K562 (cell line): ENCODE data around the gene SLC5A10. TPM values are rescaled to one million over a fixed set of nuclear protein-coding genes. Genes with fewer than 3 reads are reported as not detected.

Experiments used
- ATAC-seq: fragments of 200-7000 bp; cut with Tn5 transposase; 3 replicates; pipeline ENCODE4 v1.9.1; 2020; ENCODE audit warnings: moderate library complexity
- BruUV-seq: library from RNA; stranded (reverse); fragments of 400-500 nt; replicated peaks from 2 replicates; lab custom pipeline; 2021; lab: Mats Ljungman, UMichigan
- CTCF ChIA-PET: fragments of 300-600 bp; formaldehyde crosslinking; extraction: SDS; loops from one replicate; lab custom pipeline; 2021; ENCODE audit warnings: low intra/inter-chr PET ratio; lab: Yijun Ruan, JAX
- POLR2A ChIA-PET: fragments of 300-600, 350-650 bp; sonication (Branson Sonifier 250); formaldehyde crosslinking; extraction: SDS; loops from one replicate; lab custom pipeline; 2021; ENCODE audit warnings: antibody characterized with exemption, inconsistent platforms; lab: Yijun Ruan, JAX
- DNase-seq, 4 experiments: peaks; one replicate each; pipeline versions ENCODE4 v3.0.0 to v3.0.0-alpha.2; 2011 to 2018; ENCODE audit warnings: low spot score in 3 of 4, mixed read lengths in 3 of 4; ENCODE audit errors: extremely low read depth in 1 of 4
- FAIRE-seq: peaks from 2 replicates; lab custom pipeline; 2011; peaks lifted over from hg19 to GRCh38; lab: Jason Lieb, UNC
- H2AFZ ChIP-seq: 2 replicates; pipeline ENCODE4 v1.6.0; 2011; ENCODE audit warnings: low read depth, low read length, control low read depth, inconsistent platforms
- H3K27ac ChIP-seq: fragments of 200-600 bp; 3 replicates; pipeline ENCODE4 v1.8.0; 2011; ENCODE audit warnings: low read depth, mild to moderate bottlenecking, control low read depth, inconsistent platforms, low read length, moderate library complexity, mixed read lengths; ENCODE audit errors: extremely low read depth
- H3K27me3 ChIP-seq, 2 experiments: fragments of 300-600 bp in 1 of 2; 2 replicates in 1 of 2; 3 replicates in 1 of 2; pipeline versions ENCODE4 v1.6.0 to v1.8.0; 2011; ENCODE audit warnings: inconsistent platforms in 2 of 2, low read length in 2 of 2, mild to moderate bottlenecking in 1 of 2, mixed read lengths in 1 of 2, moderate library complexity in 1 of 2; ENCODE audit not compliant: control insufficient read depth in 2 of 2, insufficient read depth in 2 of 2
- H3K36me3 ChIP-seq: fragments of 300-600 bp; 3 replicates; pipeline ENCODE4 v1.8.0; 2011; ENCODE audit warnings: mild to moderate bottlenecking, low read length, inconsistent platforms; ENCODE audit not compliant: control insufficient read depth, insufficient read depth
- H3K4me1 ChIP-seq, 2 experiments: fragments of 200-600 bp in 1 of 2; replicated peaks in 1 of 2; 2 replicates in 1 of 2; 3 replicates in 1 of 2; pipeline versions ENCODE4 v1.5.1 to v1.8.0; 2011; ENCODE audit warnings: inconsistent platforms in 2 of 2, low read length in 2 of 2, mild to moderate bottlenecking in 1 of 2, mixed read lengths in 1 of 2, moderate library complexity in 1 of 2; ENCODE audit not compliant: control insufficient read depth in 2 of 2, insufficient read depth in 2 of 2
- H3K4me2 ChIP-seq: 2 replicates; pipeline ENCODE4 v1.6.1; 2011; ENCODE audit warnings: low read length, control low read depth, inconsistent platforms, mixed read lengths; ENCODE audit not compliant: insufficient read depth
- H3K4me3 ChIP-seq: fragments of 200-600 bp; sonication (generic), shearing (Covaris generic); 2 replicates; pipeline ENCODE4 v1.5.1; 2016; ENCODE audit warnings: control low read depth, inconsistent platforms
- H3K79me2 ChIP-seq: fragments of 200-600 bp; 3 replicates; pipeline ENCODE4 v1.8.0; 2011; ENCODE audit warnings: low read length, inconsistent platforms; ENCODE audit not compliant: control insufficient read depth, insufficient read depth
- H3K9ac ChIP-seq, 2 experiments: 2 replicates each; pipeline versions ENCODE4 v1.6.0 to v1.6.1; 2011; ENCODE audit warnings: low read depth in 2 of 2, low read length in 2 of 2, control low read depth in 1 of 2, inconsistent platforms in 1 of 2, mild to moderate bottlenecking in 1 of 2, mixed read lengths in 1 of 2; ENCODE audit not compliant: insufficient read depth in 1 of 2
- H3K9me1 ChIP-seq: one replicate; pipeline ENCODE4 v1.6.0; 2011; ENCODE audit warnings: inconsistent platforms, mild to moderate bottlenecking, low read length, moderate library complexity; ENCODE audit not compliant: control insufficient read depth, insufficient read depth
- H3K9me3 ChIP-seq: replicated peaks from 2 replicates; pipeline ENCODE4 v1.5.1; 2011; ENCODE audit warnings: low read depth, low read length, inconsistent platforms; ENCODE audit not compliant: control insufficient read depth, insufficient read depth
- H4K20me1 ChIP-seq: replicated peaks from 2 replicates; pipeline ENCODE4 v1.6.1; 2011; ENCODE audit warnings: low read length, inconsistent platforms, mixed read lengths; ENCODE audit not compliant: control insufficient read depth, insufficient read depth
- ATF2 ChIP-seq: sonication (generic); formaldehyde crosslinking; IDR thresholded peaks from 2 replicates; pipeline ENCODE4 v1.8.1; 2022; ENCODE audit warnings: missing genetic modification reagents
- KDM1A ChIP-seq, 2 experiments: fragments of 450-650 bp; IDR thresholded peaks; 2 replicates each; pipeline ENCODE4 v1.6.1; 2016; ENCODE audit warnings: mild to moderate bottlenecking in 2 of 2
- RBM25 ChIP-seq: fragments of 200-400 bp; formaldehyde crosslinking; IDR thresholded peaks from 2 replicates; pipeline ENCODE4 v1.6.1; 2018; ENCODE audit warnings: low read length, low read depth, moderate library complexity; ENCODE audit not compliant: severe bottlenecking
- SMARCA5 ChIP-seq: fragments of 450-650 bp; IDR thresholded peaks from 2 replicates; pipeline ENCODE4 v1.6.1; 2016
- ZNF146 ChIP-seq: IDR thresholded peaks from one replicate; pipeline ENCODE4 v1.6.1; 2018; ENCODE audit warnings: missing compliant biosample characterization; ENCODE audit not compliant: unreplicated experiment
- ZNF707 ChIP-seq: fragments of 250-450 bp; sonication (Bioruptor Pico); conservative IDR thresholded peaks from 2 replicates; pipeline ENCODE4 v1.8.0; 2022; ENCODE audit warnings: inconsistent platforms, mild to moderate bottlenecking, moderate library complexity
- in situ Hi-C: fragments of 300-500 bp; cut with MboI; formaldehyde crosslinking; loops from 4 replicates; pipeline ENCODE4 v1.15.0; 2018; ENCODE audit warnings: inconsistent platforms, mixed read lengths
- intact Hi-C: fragments of 100-400 bp; cut with micrococcal nuclease; formaldehyde crosslinking; loops from 2 replicates; pipeline ENCODE4 v1.14.2; 2022
- polyA plus RNA-seq, 8 experiments: library from polyadenylated mRNA; depleted of rRNA in 4 of 8; stranded (reverse) in 5 of 8; unstranded in 3 of 8; fragments of >200 nt; fragmentation: Nextera tagmentation in 2 of 8; fragmentation: Illumina TruSeq in 1 of 8; extraction: Ambion mirVana in 2 of 8; extraction: Trizol in 1 of 8; gene quantifications; 2 replicates each; pipeline versions ENCODE4 v1.2.1 to v1.2.3, GENCODE V29; 2011 to 2014; ENCODE audit warnings: inconsistent platforms in 1 of 8, missing spikeins in 1 of 8
- total RNA-seq, 7 experiments: library from RNA; depleted of rRNA in 6 of 7; stranded (reverse); fragments of >200 nt in 6 of 7; fragmentation: Illumina TruSeq in 2 of 7; extraction: Trizol in 2 of 7; gene quantifications; 2 replicates each; pipeline versions ENCODE4 v1.2.1 to v1.2.3, GENCODE V29; 2011 to 2021; ENCODE audit warnings: low replicate concordance in 1 of 7

Gene SLC5A10
- total and polyA plus RNA-seq, 9 of the 15 experiments (the other 6 are each of a cell fraction or from before 2014, with no cell fraction given) = 0.03 to 0.09 (median 0.03) TPM; not detected in 5

- Histone ChIP-seq H3K79me2 (peaks cover 13% of the 10 kb centered on the region; the same call in 2 of the 3 replicates), H3K4me1 (peaks cover 13 to 31% of the 10 kb centered on the region in 2 experiments)
- TF ChIP-seq KDM1A (IDR thresholded peaks at IDR 0.05) (0 out of 4 replicates have a peak, but pooled peaks of 1 of the 2 experiments have one; percentile 13), RBM25 (peak; percentile 86), ZNF707 (CRISPR knock-in tag) (no peak), ATF2 (CRISPR knock-in tag) (no peak), ZNF146 (peak; percentile 93), SMARCA5 (0 out of 2 replicates have a peak, but pooled peaks have one; percentile 14)
- TF ChIP-seq, all 486 proteins: peak for 4
- Histone ChIP-seq H3K4me3 (no peak overlapping the region), H2AFZ (no peak overlapping the region), H3K9ac (no peak overlapping the region), H3K4me2 (no peak overlapping the region), H3K27me3 (no peaks in the 10 kb centered on the region), H4K20me1 (peaks cover 8% of the 10 kb centered on the region; the same call in 1 of the 2 replicates), H3K36me3 (peaks cover 18% of the 10 kb centered on the region; the same call in 1 of the 3 replicates), H3K27ac (no peak overlapping the region), H3K9me3 (no peaks in the 10 kb centered on the region), H3K9me1 (no peaks in the 10 kb centered on the region)
- no TSS peak for BruUV-seq
- ChIA-PET CTCF (no interaction called here), POLR2A (no interaction called here)
- in situ Hi-C loops = no loop called here
- no peak for ATAC-seq
- intact Hi-C loops = no loop called here
- no peak for DNase-seq
- no peak for FAIRE-seq
These were observed 54.7 kb downstream of the SLC5A10 start for GRCh38 chr17:19006698-19007097.
